ENCODE data around the gene AHNAK.

DNA sequence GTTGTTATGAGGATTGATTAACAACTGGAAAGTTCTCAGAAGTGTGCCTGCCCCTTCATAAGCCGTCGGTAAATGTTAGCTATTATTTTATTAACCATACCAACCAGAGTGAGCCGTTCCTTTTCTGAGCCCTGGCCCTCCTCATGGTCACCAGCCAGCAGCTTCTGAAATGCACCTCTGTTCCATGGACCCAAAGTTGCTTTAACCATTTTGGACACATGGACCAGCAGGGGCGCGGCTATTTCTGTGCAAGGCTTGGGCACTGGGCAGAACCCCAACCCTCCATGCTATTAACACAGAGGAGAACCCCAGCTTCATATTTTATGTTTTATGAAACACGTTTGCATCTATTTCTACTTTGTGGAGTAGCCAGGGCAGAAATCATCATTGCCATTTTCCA, 146.3 kb downstream of the AHNAK start:
- TF ChIP-seq, protein P1, sequence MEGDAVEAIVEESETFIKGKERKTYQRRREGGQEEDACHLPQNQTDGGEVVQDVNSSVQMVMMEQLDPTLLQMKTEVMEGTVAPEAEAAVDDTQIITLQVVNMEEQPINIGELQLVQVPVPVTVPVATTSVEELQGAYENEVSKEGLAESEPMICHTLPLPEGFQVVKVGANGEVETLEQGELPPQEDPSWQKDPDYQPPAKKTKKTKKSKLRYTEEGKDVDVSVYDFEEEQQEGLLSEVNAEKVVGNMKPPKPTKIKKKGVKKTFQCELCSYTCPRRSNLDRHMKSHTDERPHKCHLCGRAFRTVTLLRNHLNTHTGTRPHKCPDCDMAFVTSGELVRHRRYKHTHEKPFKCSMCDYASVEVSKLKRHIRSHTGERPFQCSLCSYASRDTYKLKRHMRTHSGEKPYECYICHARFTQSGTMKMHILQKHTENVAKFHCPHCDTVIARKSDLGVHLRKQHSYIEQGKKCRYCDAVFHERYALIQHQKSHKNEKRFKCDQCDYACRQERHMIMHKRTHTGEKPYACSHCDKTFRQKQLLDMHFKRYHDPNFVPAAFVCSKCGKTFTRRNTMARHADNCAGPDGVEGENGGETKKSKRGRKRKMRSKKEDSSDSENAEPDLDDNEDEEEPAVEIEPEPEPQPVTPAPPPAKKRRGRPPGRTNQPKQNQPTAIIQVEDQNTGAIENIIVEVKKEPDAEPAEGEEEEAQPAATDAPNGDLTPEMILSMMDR (conservative IDR thresholded peaks at IDR 0.05; ENCODE audit: low read depth, low read length): no peak
- no peak for TF ChIP-seq EZH2 (IDR thresholded peaks at IDR 0.05; ENCODE audit: borderline replicate concordance, low read depth, low read length, poor library complexity, severe bottlenecking)

Measured in A673 (cell line).